Smooth muscle cell (in vitro differentiated cells): ENCODE results near the gene ARAP2. TPM values are rescaled to one million over a fixed set of nuclear protein-coding genes. Genes with fewer than 3 reads are reported as not detected.

Source experiments
- DNase-seq: peaks from one replicate; lab custom pipeline; 2025; ENCODE audit not compliant: unreplicated experiment; lab: John Stamatoyannopoulos, UW
- H2AFZ ChIP-seq: fragments of 200-600 bp; sonication (generic); 2 replicates; pipeline ENCODE4 v1.6.0; 2016; ENCODE audit warnings: antibody characterized with exemption, low read depth, mild to moderate bottlenecking
- H3F3A ChIP-seq: fragments of 200-600 bp; sonication (generic); 2 replicates; pipeline ENCODE4 v1.6.0; 2017; ENCODE audit warnings: antibody characterized with exemption, low read depth
- H3K27ac ChIP-seq: fragments of 200-600 bp; sonication (generic); 2 replicates; pipeline ENCODE4 v1.5.1; 2016; ENCODE audit warnings: low read depth, mild to moderate bottlenecking
- H3K27me3 ChIP-seq: fragments of 200-600 bp; sonication (generic); 2 replicates; pipeline ENCODE4 v1.6.1; 2016; ENCODE audit warnings: low read depth, mild to moderate bottlenecking
- H3K36me3 ChIP-seq: fragments of 200-600 bp; sonication (generic); 2 replicates; pipeline ENCODE4 v1.5.1; 2016; ENCODE audit warnings: low read depth
- H3K4me1 ChIP-seq: fragments of 200-600 bp; sonication (generic); 2 replicates; pipeline ENCODE4 v1.5.1; 2016; ENCODE audit warnings: low read depth
- H3K4me2 ChIP-seq: fragments of 200-600 bp; sonication (generic); 2 replicates; pipeline ENCODE4 v1.6.0; 2016; ENCODE audit warnings: mild to moderate bottlenecking
- H3K4me3 ChIP-seq: fragments of 200-600 bp; sonication (generic); 2 replicates; pipeline ENCODE4 v1.5.1; 2016; ENCODE audit warnings: mild to moderate bottlenecking
- H3K79me2 ChIP-seq: fragments of 200-600 bp; sonication (generic); 2 replicates; pipeline ENCODE4 v1.6.0; 2016; ENCODE audit warnings: low read depth, mild to moderate bottlenecking
- H3K9ac ChIP-seq: fragments of 200-600 bp; sonication (generic); 2 replicates; pipeline ENCODE4 v1.6.0; 2016; ENCODE audit warnings: low read depth
- H3K9me3 ChIP-seq: fragments of 200-600 bp; sonication (generic); replicated peaks from 2 replicates; pipeline ENCODE4 v1.5.1; 2016; ENCODE audit warnings: low read depth
- H4K20me1 ChIP-seq: fragments of 200-600 bp; sonication (generic); 2 replicates; pipeline ENCODE4 v1.6.0; 2016; ENCODE audit warnings: low read depth
- WGBS: methylation state at CpG from one replicate; pipeline ENCODE4 v1.1.7; 2016; ENCODE audit warnings: low lambda C conversion rate; 5-methylcytosine and 5-hydroxymethylcytosine counted together
- polyA plus RNA-seq: library from polyadenylated mRNA; unstranded; fragments of >200 nt; fragmentation: Nextera tagmentation; extraction: Ambion mirVana; gene quantifications from 2 replicates; pipeline ENCODE4 v1.2.1, GENCODE V29; 2016
- total RNA-seq: library from RNA; depleted of rRNA; stranded (reverse); fragments of >200 nt; gene quantifications from 2 replicates; pipeline ENCODE4 v1.2.3, GENCODE V29; 2014
- TF ChIP-seq, protein P1 (sequence below): fragments of 200-600 bp; sonication (generic); IDR thresholded peaks from 2 replicates; pipeline ENCODE4 v1.5.1; 2017; ENCODE audit warnings: borderline replicate concordance, mild to moderate bottlenecking, antibody characterized with exemption; ENCODE audit not compliant: insufficient read depth, poor library complexity, severe bottlenecking

ARAP2 gene
- total and polyA plus RNA-seq, 2 experiments from 2014 or later = 1.2 to 17.9 TPM

DNA sequence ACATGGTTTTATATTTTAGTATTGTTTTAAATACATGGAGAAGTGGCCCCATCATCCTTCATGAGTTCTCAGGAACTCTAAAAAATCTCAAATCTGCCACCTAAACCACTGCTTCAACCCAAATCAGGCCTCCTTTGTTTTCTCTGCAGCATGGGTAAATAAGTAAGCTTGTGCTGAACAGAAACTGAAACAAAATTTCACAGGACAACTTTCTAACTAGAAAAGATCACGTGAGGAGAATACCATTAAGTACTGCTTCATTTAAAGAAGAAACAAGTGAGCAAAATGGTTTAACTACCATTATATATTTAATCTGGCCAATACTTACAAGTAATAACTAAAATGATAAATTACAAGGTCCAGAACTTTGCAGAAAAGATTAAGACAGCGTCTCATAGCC lies 2.5 kb downstream of the ARAP2 start:
- H3F3A ChIP-seq = no peaks in the 10 kb centered on the region
- H3K9me3 ChIP-seq = no peaks in the 10 kb centered on the region
- no peaks in the 10 kb centered on the region for H3K4me1 ChIP-seq
- no peak for DNase-seq
- WGBS = 76% methylated on average over 2 of the region's 2 CpGs
- no peaks in the 10 kb centered on the region for H4K20me1 ChIP-seq
- H3K27ac ChIP-seq = no peak overlapping the region
- H3K4me3 ChIP-seq = peak overlapping the region; percentile 78
- peak overlapping the region; percentile 96 for H3K4me2 ChIP-seq
- TF ChIP-seq, protein P1, sequence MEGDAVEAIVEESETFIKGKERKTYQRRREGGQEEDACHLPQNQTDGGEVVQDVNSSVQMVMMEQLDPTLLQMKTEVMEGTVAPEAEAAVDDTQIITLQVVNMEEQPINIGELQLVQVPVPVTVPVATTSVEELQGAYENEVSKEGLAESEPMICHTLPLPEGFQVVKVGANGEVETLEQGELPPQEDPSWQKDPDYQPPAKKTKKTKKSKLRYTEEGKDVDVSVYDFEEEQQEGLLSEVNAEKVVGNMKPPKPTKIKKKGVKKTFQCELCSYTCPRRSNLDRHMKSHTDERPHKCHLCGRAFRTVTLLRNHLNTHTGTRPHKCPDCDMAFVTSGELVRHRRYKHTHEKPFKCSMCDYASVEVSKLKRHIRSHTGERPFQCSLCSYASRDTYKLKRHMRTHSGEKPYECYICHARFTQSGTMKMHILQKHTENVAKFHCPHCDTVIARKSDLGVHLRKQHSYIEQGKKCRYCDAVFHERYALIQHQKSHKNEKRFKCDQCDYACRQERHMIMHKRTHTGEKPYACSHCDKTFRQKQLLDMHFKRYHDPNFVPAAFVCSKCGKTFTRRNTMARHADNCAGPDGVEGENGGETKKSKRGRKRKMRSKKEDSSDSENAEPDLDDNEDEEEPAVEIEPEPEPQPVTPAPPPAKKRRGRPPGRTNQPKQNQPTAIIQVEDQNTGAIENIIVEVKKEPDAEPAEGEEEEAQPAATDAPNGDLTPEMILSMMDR = no peak
- no peaks in the 10 kb centered on the region for H3K36me3 ChIP-seq
- no peak overlapping the region for H3K9ac ChIP-seq
- H2AFZ ChIP-seq = no peak overlapping the region
- H3K79me2 ChIP-seq = no peaks in the 10 kb centered on the region
- H3K27me3 ChIP-seq = no peaks in the 10 kb centered on the region

DNA sequence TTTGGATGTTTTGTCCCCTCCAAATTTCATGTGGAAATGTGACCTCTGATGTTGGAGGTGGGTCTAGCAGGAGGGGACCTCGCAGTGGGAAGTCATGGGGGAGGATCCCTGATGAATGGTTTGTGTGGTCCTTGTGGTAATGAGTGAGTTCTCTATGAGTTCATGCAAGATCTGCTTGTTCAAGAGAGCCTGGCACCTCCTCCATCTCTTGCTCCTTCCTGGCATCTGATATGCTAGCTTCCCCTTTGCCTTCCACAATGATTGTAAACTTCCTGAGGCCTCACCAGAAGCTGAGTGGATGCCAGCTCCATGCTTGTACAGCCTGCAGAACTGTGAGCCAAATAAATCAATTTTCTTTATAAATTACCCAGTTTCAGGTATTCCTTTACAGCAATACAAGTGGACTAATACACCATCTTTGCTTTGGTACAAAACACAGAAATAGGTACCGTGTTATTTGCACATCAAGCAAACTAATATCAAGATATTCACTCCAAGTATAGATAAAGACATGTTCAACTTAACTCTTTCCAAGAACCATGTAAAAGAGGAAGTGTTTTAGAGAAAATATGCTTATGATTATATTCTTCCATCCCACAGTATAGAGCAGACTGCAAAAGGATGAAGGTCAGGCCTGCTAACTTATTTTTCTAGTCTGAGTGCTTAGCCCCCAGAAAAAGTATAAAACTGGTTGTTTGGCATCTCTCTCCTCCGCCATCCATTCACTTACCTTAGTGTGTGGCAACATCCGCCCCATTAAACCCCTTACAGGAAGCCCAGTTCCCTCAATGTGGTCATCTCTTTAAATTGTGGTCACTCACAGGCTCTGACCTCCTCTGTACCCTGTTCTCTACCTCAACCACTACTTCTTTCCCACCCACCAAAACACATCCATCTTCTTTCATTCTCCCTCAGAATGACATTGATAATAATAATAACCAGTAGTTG lies 6.7 kb downstream of the ARAP2 start:
- Histone ChIP-seq H3K4me2 (no peak overlapping the region), H4K20me1 (no peaks in the 10 kb centered on the region), H3K27ac (no peak overlapping the region), H3K27me3 (no peaks in the 10 kb centered on the region), H3K9me3 (no peaks in the 10 kb centered on the region), H3K79me2 (no peaks in the 10 kb centered on the region), H3K4me1 (no peaks in the 10 kb centered on the region), H3K36me3 (no peaks in the 10 kb centered on the region), H2AFZ (no peak overlapping the region), H3K9ac (no peak overlapping the region), H3K4me3 (no peak overlapping the region), H3F3A (no peaks in the 10 kb centered on the region)
- TF ChIP-seq, protein P1 = no peak
- WGBS = 96% methylated on average over 4 of the region's 4 CpGs
- no peak for DNase-seq

DNA sequence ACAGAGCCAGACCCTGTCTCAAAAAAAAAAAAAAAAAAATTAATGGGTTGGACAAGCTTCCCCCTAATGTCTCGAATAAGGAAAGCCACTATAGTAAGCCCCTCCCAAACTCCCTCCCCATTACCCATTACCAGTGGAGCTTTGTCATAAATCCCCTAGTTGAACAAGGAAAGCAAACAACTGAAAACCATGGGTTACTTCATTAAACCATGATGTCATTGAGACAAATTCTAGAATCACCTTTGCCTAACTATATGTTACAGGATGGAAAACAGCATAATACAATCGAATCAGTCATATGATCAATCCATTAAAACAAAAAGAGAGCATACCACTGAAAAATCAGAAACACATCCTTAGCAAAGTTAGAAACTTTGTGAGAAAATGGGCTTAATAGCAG lies 8.2 kb downstream of the ARAP2 start:
- Histone ChIP-seq H2AFZ (no peak overlapping the region), H3K4me2 (no peak overlapping the region), H3K4me3 (no peak overlapping the region), H3K36me3 (no peaks in the 10 kb centered on the region), H3K27ac (no peak overlapping the region), H3K27me3 (no peaks in the 10 kb centered on the region), H4K20me1 (no peaks in the 10 kb centered on the region), H3K4me1 (no peaks in the 10 kb centered on the region), H3K9me3 (no peaks in the 10 kb centered on the region), H3K79me2 (peaks cover 3% of the 10 kb centered on the region), H3K9ac (no peak overlapping the region), H3F3A (no peaks in the 10 kb centered on the region)
- TF ChIP-seq, protein P1 = no peak
- no peak for DNase-seq
- 79% methylated on average over 2 of the region's 2 CpGs for WGBS
